KOPT-K1 (cell line): ENCODE results near the gene VKORC1L1.
"Not testable (repeated sequence)": the region's sequence is repeated elsewhere in the genome, so short reads cannot be mapped to it uniquely, and the experiment has no call there.

ENCODE experiments used
- H3K27ac ChIP-seq: fragments of 200-600 bp; sonication (generic); 2 replicates; pipeline ENCODE4 v1.5.1; 2016; ENCODE audit warnings: antibody characterized with exemption, mild to moderate bottlenecking, low read depth, low read length; ENCODE audit not compliant: poor library complexity, severe bottlenecking
- H3K36me3 ChIP-seq: fragments of 200-600 bp; sonication (generic); 2 replicates; pipeline ENCODE4 v1.5.1; 2017; ENCODE audit warnings: antibody characterized with exemption, mild to moderate bottlenecking, low read length, moderate library complexity; ENCODE audit not compliant: insufficient read depth
- H3K9me3 ChIP-seq: fragments of 200-600 bp; sonication (generic); 2 replicates; pipeline ENCODE4 v1.5.1; 2017; ENCODE audit warnings: antibody characterized with exemption, low read length, mild to moderate bottlenecking; ENCODE audit not compliant: insufficient read depth, poor library complexity, severe bottlenecking

The VKORC1L1 gene

DNA sequence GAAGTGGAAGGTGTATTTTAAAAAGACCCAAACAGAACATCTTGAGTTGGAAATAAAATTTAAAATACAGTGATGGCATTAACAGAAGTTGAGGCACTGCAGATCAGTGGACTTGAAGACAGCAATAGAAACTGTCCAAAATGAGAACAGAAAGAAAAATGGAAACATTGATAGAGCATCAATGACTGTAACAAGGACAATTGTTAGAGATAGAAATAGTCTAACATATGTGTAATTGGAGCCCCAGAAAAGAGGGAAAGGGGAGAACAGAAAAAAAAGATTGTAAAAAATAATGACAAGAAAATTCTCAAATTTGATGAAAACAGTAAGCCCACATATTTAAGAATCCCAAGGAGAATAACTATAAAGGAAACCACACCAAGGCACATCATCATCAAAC lies 29.4 kb downstream of the VKORC1L1 start:
- peaks cover 33% of the 10 kb centered on the region for H3K9me3 ChIP-seq
- peaks cover 63% of the 10 kb centered on the region for H3K36me3 ChIP-seq
- no peak overlapping the region for H3K27ac ChIP-seq

DNA sequence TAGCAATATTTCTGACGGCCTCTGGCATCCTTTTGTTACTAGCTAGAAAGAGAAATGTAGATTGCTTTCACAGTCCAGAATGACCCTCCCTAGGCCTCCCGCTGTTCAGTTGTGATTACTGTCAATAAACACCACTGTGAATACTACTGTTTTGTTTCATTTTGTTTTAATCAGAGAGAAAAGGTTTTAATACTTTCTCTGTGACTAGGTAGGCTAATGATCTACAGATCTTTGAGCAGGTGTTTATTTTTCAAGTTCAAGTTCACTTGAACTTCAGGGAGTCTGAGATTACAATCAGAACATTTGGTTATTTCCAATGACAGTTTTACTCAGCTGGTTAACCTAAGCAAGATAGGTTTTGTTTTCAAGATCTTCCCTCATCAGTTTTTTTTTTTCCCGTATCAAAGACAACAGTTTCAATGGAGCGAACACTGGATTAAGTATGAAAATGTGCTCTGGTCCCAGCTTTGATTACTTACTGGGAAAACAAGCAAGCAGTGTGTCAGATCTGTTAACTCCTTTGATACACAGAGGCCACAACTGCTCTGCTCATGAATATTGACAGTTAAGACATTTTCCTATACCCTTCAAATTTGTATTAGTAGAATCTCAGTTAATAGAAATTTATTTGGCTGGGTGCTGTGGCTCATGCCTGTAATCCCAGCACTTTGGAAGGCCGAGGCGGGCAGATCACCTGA lies 34.8 kb downstream of the VKORC1L1 start:
- peaks cover 14% of the 10 kb centered on the region for H3K9me3 ChIP-seq
- H3K36me3 ChIP-seq: peaks cover 29% of the 10 kb centered on the region
- H3K27ac ChIP-seq: no peak overlapping the region

GRCh38 chr7:65910237-65910636 lies 37.4 kb downstream of the VKORC1L1 start:
- peaks cover 15% of the 10 kb centered on the region for H3K36me3 ChIP-seq
- no peak overlapping the region for H3K27ac ChIP-seq
- H3K9me3 ChIP-seq: no peaks in the 10 kb centered on the region

- Histone ChIP-seq H3K27ac (no peak overlapping the region), H3K9me3 (no peaks in the 10 kb centered on the region), H3K36me3 (peaks cover 9% of the 10 kb centered on the region; the same call in 1 of the 2 replicates)
Measured at GRCh38 chr7:65912237-65912636, 39.4 kb downstream of the VKORC1L1 start.

DNA sequence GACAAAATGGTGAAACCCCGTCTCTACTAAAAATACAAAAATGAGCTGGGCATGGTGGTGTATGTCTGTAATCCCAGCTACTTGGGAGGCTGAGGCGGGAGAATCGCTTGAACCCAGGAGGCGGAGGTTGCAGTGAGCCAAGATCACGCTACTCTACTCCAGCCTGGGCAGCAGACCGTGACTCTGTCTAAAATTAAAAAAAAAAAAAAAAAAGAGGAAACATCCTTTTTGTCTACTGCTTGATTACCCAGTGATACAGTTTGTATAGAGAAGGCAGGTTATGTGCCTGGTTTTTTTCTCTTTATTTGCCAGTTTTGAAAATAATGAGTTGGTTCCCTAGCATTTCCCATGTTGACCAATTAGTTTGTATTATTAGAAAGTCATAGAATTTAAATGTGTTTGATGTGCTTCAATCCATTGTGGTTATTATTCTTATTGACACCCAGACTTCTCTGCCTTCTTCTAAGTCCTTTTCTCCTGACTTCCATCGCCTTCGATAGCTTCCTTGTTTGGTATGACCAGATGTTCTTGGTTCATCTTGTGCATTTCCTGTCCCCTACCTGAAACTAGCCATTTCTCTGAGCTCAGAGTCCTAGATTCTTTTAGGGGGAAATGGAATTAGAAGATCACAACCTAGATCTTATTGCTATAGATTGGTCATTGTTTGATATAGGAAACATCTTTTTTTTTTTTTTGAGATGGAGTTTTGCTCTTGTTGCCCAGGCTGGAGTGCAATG lies 43.2 kb downstream of the VKORC1L1 start:
- H3K9me3 ChIP-seq: no peaks in the 10 kb centered on the region
- no peak overlapping the region for H3K27ac ChIP-seq
- H3K36me3 ChIP-seq: peaks cover 23% of the 10 kb centered on the region

GRCh38 chr7:65923316-65923715 lies 50.4 kb downstream of the VKORC1L1 start:
- H3K36me3 ChIP-seq: peaks cover 20% of the 10 kb centered on the region; the same call in 1 of the 2 replicates
- H3K9me3 ChIP-seq: no peaks in the 10 kb centered on the region
- H3K27ac ChIP-seq: no peak overlapping the region

- H3K36me3 ChIP-seq: peaks cover 14% of the 10 kb centered on the region; the same call in 1 of the 2 replicates
- no peak overlapping the region for H3K27ac ChIP-seq
- no peaks in the 10 kb centered on the region for H3K9me3 ChIP-seq
Measured at GRCh38 chr7:65924193-65924592, 51.3 kb downstream of the VKORC1L1 start.

DNA sequence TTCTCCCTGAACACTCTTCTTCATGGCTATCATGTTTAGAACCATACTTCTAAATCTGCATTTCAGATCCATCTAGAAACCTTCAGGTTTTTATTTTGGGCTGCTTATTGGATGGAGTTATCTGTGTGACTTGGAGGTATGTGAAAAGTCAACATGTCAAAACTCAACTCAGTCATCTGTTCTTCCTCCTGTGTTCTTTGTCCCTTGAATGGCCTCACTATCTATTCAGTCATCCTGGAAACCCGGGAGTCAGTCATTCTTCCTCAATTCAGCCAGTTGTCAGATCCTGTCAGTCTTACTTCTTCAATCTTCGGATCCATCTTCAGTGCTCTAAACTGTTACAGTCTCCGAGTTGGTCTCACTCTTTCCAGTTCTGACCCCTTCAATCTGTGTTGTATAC lies 52.2 kb downstream of the VKORC1L1 start:
- H3K27ac ChIP-seq: no peak overlapping the region
- no peaks in the 10 kb centered on the region for H3K9me3 ChIP-seq
- H3K36me3 ChIP-seq: peaks cover 8% of the 10 kb centered on the region; the same call in 1 of the 2 replicates

GRCh38 chr7:65926588-65926987 lies 53.7 kb downstream of the VKORC1L1 start:
- Histone ChIP-seq H3K36me3 (peaks cover 5% of the 10 kb centered on the region; the same call in 1 of the 2 replicates), H3K9me3 (no peaks in the 10 kb centered on the region), H3K27ac (no peak overlapping the region)

- H3K9me3 ChIP-seq: no peaks in the 10 kb centered on the region
- no peak overlapping the region for H3K27ac ChIP-seq
- peaks cover 5% of the 10 kb centered on the region; the same call in 1 of the 2 replicates for H3K36me3 ChIP-seq
Measured at GRCh38 chr7:65927489-65928448, 54.9 kb downstream of the VKORC1L1 start.

DNA sequence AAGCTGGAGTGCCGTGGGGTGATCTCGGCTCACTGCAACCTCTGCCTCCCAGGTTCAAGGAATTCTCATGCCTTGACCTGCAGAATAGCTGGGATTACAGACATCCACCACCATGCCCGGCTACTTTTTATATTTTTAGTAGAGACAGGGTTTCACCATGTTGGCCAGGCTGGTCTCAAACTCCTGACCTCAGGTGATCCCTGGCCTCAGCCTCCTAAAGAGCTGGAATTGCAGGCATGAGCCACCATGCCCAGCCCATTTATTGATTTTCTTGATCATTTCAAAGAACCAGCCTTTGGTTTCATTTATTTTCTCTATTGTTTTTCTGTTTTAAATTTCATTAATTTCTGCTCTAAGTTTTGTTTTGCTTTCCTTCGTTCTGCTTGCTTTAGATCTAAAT lies 58.8 kb downstream of the VKORC1L1 start:
- Histone ChIP-seq H3K27ac (no peak overlapping the region), H3K9me3 (no peaks in the 10 kb centered on the region), H3K36me3 (peaks cover 7% of the 10 kb centered on the region; the same call in 1 of the 2 replicates)

GRCh38 chr7:65937296-65937695 lies 64.4 kb downstream of the VKORC1L1 start:
- H3K27ac ChIP-seq: no peak overlapping the region
- no peaks in the 10 kb centered on the region for H3K9me3 ChIP-seq
- peaks cover 40% of the 10 kb centered on the region for H3K36me3 ChIP-seq

DNA sequence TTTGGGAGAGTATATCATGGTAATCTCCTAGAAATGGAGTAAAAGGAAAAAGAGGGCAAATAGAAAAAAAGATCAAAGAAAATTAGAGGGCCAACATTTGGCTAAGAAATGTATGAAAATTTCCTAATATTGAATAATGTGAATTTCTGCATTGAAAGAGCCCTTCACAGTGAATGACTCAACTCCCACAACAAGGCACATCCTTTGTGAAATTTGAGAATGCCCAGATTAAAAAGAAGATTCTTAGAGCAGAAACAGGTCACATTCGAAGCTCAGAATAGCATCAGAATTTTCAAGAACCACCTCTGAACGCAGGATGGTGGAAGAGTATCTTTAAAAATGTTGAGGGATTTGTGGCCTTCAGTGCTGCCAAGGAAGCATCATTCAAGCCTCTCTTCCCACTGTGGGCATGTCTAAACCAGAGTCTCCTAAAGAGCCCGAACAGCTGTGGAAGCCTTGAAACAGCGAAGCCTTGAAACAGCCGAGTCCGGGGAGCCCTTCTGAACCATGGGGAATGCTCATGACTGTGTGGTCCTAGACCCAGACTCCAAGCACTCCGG lies 65.5 kb downstream of the VKORC1L1 start:
- Histone ChIP-seq H3K36me3 (peaks cover 40% of the 10 kb centered on the region), H3K9me3 (no peaks in the 10 kb centered on the region), H3K27ac (no peak overlapping the region)

GRCh38 chr7:65945787-65946186 lies 72.9 kb downstream of the VKORC1L1 start:
- H3K27ac ChIP-seq, H3K9me3 ChIP-seq, H3K36me3 ChIP-seq: not testable (repeated sequence)
